ENCODE results near the gene TMIGD3.

The TMIGD3 gene

DNA sequence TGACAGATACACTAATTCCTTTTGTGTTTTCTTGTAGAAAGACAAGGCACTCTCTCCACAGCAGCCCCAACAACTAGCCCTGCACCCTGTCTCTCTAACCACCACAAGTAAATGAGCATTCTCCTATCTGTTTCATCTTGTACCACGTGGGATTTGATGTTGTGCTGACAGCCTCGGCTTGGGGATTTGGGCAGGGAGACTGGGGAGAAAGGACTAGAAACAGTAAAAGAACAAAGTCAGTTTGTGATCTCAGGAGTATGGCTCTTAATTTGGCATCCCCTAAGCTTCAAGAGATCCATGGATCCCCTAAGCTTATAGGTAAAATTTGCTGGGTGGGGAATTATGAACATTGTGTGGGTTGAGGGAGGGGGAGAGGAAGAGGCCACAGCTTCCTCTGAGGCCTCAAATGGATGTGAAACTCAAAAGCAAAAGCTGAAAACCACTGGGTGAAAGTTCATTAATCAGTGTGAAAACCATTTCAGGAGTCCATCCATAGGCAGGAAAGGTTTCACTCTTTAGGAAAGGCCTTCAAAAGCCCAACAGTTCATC, 26.6 kb downstream of the TMIGD3 start:
- in situ Hi-C loops (cut with MboI; ENCODE audit: low sequenced_read_pairs), result loop anchor here (25.0 kb wide), 1 partner anchor 885 kb away; no protein-coding TSS in a partner anchor

DNA sequence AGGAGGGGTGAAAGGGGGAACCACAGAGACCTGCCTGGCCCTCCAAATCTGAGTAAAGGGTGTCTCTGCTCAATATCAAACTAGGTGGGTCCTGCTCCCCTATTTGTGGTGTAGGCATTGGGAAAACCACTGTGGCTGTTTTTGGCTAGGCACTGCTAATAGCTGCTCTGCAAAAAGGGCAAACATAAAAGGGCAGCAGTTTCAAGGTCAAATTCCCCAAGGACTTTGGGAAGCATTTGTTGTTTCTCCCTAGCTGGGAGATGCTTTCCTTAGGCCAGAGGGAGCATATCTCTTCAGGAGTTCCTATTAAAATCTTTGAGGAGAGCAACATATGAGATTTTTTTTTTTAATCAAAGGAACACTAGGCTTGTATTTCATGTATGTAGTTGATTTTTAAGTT, 27.2 kb downstream of the TMIGD3 start:
- in situ Hi-C loops (cut with MboI; ENCODE audit: low sequenced_read_pairs), result loop anchor here (25.0 kb wide), 1 partner anchor 886 kb away; no protein-coding TSS in a partner anchor

GRCh38 chr1:111475701-111476100, 27.7 kb downstream of the TMIGD3 start:
- in situ Hi-C loops (cut with MboI; ENCODE audit: low sequenced_read_pairs), result loop anchor here (25.0 kb wide), 1 partner anchor 887 kb away; no protein-coding TSS in a partner anchor

- in situ Hi-C loops (cut with MboI; ENCODE audit: low sequenced_read_pairs), result no loop called here
These were observed 28.9 kb downstream of the TMIGD3 start for GRCh38 chr1:111474521-111474920.

- in situ Hi-C loops (cut with MboI; ENCODE audit: low sequenced_read_pairs), result no loop called here
These were observed 29.3 kb downstream of the TMIGD3 start for GRCh38 chr1:111474106-111474505.

- in situ Hi-C loops (cut with MboI; ENCODE audit: low sequenced_read_pairs), result no loop called here
These were observed 31.9 kb downstream of the TMIGD3 start for GRCh38 chr1:111471538-111471937.

- in situ Hi-C loops (cut with MboI; ENCODE audit: low sequenced_read_pairs), result no loop called here
These were observed 32.4 kb downstream of the TMIGD3 start for GRCh38 chr1:111471012-111471411.

- in situ Hi-C loops (cut with MboI; ENCODE audit: low sequenced_read_pairs), result no loop called here
These were observed 32.8 kb downstream of the TMIGD3 start for GRCh38 chr1:111470596-111470995.

DNA sequence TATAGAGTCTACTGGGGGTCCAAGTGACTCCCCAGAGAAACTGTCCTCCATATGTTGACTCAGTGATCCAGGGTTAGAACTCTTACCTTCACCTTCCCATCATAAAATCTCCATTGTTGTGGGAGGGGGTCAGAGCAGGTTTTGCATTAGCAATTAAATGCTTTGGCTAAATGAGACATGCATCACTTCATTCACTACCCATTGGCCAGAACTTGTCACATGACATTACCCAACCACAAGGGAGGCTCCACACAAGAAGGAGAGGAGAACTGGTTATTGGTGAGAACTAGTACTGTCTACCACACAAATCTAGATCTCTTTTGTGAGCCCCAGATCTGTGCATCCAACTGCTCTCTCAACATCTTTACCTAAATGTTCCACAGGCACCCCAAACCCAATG, 33.9 kb downstream of the TMIGD3 start:
- in situ Hi-C loops (cut with MboI; ENCODE audit: low sequenced_read_pairs), result no loop called here

GRCh38 chr1:111468717-111469100, 34.7 kb downstream of the TMIGD3 start:
- in situ Hi-C loops (cut with MboI; ENCODE audit: low sequenced_read_pairs), result no loop called here

DNA sequence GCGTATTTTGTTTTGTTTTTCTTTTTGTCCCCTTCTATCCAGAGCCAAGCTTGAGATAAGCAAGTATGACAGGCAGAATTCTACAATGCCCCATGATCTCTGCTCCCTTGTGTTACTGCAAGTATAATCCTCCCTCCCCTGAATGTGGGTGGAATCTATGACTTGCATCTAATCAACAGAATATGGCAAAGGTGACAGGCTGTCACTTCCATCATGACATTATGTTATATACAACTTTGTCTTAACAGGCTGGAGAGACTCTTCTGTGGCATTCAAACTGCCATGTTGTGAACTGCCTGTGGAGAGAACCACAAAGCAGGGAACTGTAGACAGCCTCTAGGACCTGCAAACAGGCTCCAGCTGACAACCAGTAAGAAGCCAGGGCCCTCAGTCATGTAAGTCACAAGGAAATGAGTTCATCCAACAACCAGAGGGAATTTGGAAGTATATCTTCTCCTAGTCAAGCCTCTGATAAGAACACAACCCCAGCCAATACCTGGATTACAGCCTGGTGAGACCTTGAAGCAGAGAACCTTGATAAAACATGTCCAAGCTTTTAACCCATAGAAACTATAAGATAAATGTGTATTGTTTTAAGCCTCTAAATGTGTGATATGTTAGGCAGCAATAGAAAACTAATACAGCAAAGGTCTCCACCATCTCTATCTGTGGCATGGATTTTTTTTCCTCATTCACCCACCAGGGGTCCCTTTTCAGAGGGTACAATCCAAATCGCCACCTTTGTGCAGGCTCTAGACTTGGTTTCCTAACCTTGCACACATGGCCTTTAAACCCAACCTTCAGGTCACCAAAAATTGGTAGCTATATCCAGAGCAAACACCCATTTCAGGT, 35.3 kb downstream of the TMIGD3 start:
- in situ Hi-C loops (cut with MboI; ENCODE audit: low sequenced_read_pairs), result no loop called here

GRCh38 chr1:111466480-111466879, 37.0 kb downstream of the TMIGD3 start:
- in situ Hi-C loops (cut with MboI; ENCODE audit: low sequenced_read_pairs), result no loop called here

DNA sequence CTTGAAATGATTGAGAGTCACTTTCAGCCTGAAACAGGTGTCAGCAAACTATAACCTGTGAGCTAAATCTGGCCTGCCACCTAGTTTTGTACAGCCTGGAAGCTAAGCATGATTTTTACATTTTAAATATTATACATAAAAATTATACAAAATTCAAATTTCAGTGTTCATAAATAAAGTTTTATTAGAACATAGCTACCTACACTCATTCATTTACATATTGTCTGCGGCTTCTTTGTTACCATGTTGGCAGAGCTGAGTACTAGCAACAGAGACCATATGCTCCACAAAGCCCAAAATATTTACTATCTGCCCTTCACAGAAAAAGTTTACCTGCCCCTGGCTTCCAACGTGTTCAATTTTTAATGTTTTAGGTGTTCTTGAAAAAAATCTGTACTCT, 37.7 kb downstream of the TMIGD3 start:
- in situ Hi-C loops (cut with MboI; ENCODE audit: low sequenced_read_pairs), result no loop called here

GRCh38 chr1:111463029-111463683, 40.3 kb downstream of the TMIGD3 start:
- in situ Hi-C loops (cut with MboI; ENCODE audit: low sequenced_read_pairs), result no loop called here

DNA sequence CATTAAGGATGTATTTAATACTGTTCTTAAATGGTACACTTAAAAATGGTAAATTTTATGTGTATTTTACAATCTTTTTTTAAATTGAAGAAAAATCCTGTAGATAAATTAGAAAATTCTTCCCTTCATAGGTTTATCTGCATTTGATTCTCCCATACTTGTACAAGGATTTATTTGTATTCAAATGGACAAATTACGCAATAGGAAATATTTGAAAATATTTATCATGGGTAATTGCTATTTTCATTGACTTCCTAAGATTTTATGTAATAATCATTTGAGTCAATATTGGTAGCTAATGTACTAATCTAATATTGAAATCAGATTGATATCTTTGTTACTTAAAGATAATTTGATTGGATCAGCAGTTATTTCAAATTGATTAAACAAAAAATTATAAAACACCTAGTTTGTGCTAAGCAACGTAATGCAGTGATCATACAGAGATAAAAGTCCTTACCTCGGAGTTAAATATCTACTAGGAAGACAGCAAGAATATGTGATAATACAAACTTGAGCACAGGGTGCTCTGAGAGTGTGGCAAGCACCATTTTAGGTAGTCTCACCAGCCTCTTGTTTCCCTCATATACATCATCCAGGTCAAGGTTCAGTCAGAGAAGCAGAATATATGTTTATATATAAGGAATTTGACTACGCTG, 40.9 kb downstream of the TMIGD3 start:
- in situ Hi-C loops (cut with MboI; ENCODE audit: low sequenced_read_pairs), result no loop called here

GRCh38 chr1:111461765-111462164, 41.7 kb downstream of the TMIGD3 start:
- in situ Hi-C loops (cut with MboI; ENCODE audit: low sequenced_read_pairs), result no loop called here

- in situ Hi-C loops (cut with MboI; ENCODE audit: low sequenced_read_pairs), result no loop called here
These were observed 47.8 kb downstream of the TMIGD3 start for GRCh38 chr1:111455642-111456031.

- in situ Hi-C loops (cut with MboI; ENCODE audit: low sequenced_read_pairs), result no loop called here
These were observed 48.4 kb downstream of the TMIGD3 start for GRCh38 chr1:111454859-111455641.

GRCh38 chr1:111453706-111454105, 49.7 kb downstream of the TMIGD3 start:
- in situ Hi-C loops (cut with MboI; ENCODE audit: low sequenced_read_pairs), result no loop called here

DNA sequence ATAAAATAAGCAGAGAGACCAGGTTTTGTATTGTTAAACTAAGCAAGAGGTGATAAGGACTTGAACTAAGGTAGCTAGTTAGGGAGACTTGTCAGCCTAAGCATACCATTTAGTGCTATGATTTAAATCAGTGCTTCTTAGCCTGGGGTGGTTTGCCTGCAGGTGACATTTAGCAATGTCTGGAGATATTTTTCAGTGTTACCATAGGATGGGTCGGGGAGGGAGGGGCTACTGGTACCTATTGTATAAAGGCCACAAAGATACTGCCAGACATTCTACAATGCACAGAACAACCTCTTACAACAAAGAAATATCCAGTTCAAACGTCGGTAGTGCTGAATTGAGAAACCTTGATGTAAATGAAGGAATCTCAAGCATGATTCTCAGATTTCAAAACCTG, 50.9 kb downstream of the TMIGD3 start:
- in situ Hi-C loops (cut with MboI; ENCODE audit: low sequenced_read_pairs), result no loop called here

- in situ Hi-C loops (cut with MboI; ENCODE audit: low sequenced_read_pairs), result no loop called here
These were observed 53.2 kb downstream of the TMIGD3 start for GRCh38 chr1:111450185-111450584.

Data from HL-60/S4 (cell line).